ENCODE measurements around the gene VPS26A.

DNA sequence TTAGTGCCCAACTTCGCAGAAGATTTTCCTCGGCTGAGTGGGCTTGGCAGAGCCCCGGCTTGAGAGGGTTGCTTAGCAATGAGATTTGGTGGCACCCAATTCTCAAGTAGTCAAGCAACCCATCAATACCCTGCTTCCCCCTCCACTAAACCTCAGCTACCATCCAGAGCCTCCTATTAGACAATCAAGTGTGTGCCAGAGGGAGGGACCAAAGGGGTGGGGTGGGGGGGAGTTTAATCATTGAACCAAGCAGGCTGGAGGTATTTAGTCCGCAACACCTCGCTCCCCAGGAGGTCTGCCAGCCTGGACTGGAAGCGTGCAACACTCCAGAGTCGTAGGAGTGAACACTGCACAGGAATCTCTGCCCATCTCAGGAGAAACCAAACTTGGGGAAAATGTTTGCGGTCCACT is 96.1 kb downstream of the VPS26A start, which contains the start of gene HKDC1:
- TF ChIP-seq, protein P1, sequence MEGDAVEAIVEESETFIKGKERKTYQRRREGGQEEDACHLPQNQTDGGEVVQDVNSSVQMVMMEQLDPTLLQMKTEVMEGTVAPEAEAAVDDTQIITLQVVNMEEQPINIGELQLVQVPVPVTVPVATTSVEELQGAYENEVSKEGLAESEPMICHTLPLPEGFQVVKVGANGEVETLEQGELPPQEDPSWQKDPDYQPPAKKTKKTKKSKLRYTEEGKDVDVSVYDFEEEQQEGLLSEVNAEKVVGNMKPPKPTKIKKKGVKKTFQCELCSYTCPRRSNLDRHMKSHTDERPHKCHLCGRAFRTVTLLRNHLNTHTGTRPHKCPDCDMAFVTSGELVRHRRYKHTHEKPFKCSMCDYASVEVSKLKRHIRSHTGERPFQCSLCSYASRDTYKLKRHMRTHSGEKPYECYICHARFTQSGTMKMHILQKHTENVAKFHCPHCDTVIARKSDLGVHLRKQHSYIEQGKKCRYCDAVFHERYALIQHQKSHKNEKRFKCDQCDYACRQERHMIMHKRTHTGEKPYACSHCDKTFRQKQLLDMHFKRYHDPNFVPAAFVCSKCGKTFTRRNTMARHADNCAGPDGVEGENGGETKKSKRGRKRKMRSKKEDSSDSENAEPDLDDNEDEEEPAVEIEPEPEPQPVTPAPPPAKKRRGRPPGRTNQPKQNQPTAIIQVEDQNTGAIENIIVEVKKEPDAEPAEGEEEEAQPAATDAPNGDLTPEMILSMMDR (conservative IDR thresholded peaks at IDR 0.05 in 1 of 2, IDR thresholded peaks at IDR 0.05 in 1 of 2; ENCODE audit: extremely low read depth in 1 of 2, insufficient read depth in 1 of 2, low read depth in 1 of 2, low read length in 2 of 2) = no peak
- no peak for TF ChIP-seq EZH2 (IDR thresholded peaks at IDR 0.05; ENCODE audit: borderline replicate concordance, low read length)
